Stimulated activated CD8-positive, alpha-beta memory T cell treated with anti-CD3 and anti-CD28 coated beads, Interleukin-2, amount 100 ng/mL, for 1 hour (primary cell): ENCODE measurements around the gene JMJD8.
"Not testable (repeated sequence)": the region's sequence is repeated elsewhere in the genome, so short reads cannot be mapped to it uniquely, and the experiment has no call there.

Experiments
- DNase-seq, 2 donors: peaks; one replicate each; pipeline ENCODE4 v3.0.0-alpha.2; 2020; ENCODE audit warnings: low read depth in 2 of 2

Gene JMJD8

DNA sequence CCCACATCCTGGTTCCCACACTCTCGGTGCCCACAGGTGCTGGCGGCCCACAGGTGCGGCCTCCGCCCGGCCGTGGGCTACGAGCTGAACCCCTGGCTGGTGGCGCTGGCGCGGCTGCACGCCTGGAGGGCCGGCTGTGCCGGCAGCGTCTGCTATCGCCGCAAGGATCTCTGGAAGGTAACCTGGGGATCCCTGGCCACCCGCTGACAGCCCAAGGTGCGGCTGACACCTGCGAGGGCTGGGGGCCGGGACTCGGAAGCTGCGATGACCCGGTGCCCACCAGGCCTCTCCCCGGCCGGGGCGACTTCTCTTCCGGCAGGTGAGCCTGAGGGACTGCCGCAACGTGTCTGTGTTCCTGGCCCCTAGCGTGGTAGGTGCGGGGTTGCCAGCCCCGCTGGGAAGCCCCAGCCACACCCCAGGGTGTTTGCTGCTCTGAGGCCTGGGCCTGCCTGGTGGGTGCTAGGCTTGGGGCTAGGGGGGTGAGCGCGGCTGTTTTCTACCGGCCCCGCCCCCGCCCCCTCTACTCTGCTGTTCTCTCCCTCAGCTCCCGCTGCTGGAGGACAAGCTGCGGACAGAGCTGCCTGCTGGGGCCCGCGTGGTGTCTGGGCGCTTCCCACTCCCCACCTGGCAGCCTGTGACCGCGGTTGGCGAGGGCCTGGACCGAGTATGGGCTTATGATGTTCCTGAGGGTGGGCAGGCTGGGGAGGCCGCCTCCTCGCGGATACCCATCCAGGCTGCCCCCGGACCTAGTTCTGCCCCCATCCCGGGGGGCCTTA, 37.8 kb upstream of the JMJD8 start:
- DNase-seq = no peak

DNA sequence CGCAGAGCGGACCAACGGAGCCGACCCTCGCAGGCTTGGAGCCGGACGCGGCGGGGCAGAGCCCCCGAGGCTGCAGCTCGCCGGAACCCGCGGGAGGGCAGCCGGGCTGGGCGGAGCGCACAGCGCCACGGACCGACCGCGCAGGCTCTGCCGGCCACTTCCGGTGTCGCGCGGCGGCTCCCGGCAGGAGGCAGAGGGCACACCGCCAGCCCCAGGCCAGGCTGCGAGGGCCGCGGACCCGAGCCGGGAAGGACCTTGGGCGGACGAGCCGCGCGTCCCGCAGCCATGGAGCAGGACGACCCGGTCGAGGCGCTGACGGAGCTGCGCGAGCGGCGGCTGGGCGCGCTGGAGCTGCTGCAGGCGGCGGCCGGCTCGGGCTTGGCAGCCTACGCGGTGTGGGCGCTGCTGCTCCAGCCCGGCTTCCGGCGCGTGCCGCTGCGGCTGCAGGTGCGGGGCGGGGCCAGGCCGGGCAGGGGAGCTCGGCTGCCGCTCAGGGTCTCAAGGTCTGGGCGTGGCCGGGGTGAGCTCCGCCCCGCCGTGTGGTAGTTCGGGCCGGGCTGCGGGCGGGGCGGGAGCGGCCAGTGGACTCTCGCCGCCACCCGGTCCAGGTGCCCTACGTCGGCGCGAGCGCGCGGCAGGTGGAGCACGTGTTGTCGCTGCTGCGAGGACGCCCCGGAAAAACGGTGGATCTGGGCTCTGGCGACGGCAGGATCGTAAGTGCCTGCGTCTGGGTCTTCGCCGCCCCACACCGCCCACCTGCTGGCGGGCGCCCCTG, 37.0 kb upstream of the JMJD8 start, which contains the start of gene ANTKMT:
TSS of gene ANTKMT (plus strand) at position 157 of the 775 bp plus-strand sequence. CDS start at position 286, 129 bp downstream.
- peak in 1 of 2 donors; percentile 53 for DNase-seq

DNA sequence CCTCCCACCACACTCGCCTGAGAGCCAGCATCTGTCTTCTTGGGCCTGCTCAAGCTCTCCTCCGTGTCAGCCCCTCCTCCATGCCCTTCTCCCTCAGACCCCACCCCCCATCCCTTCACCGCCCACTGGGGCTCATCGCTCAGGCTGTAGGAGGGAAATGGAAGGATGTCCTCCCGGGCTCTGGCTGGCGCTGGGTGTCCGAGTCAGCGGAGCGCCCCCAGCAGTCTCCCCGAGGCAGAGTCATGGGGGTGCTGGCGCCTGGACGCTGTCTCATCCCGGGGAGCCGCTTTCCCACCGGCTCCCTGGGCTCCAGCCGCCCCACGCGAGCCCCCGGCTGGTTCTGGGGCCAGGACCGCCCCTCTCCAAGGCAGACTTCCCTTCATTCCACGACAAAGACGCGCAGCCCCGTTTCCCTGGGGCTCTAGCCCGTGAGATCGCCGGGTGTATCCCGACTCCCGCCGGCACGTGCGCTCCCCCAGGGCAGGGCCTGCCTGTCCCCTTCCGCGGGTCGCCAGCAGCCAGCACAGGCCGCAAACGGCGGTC, 36.4 kb upstream of the JMJD8 start:
- no peak for DNase-seq

DNA sequence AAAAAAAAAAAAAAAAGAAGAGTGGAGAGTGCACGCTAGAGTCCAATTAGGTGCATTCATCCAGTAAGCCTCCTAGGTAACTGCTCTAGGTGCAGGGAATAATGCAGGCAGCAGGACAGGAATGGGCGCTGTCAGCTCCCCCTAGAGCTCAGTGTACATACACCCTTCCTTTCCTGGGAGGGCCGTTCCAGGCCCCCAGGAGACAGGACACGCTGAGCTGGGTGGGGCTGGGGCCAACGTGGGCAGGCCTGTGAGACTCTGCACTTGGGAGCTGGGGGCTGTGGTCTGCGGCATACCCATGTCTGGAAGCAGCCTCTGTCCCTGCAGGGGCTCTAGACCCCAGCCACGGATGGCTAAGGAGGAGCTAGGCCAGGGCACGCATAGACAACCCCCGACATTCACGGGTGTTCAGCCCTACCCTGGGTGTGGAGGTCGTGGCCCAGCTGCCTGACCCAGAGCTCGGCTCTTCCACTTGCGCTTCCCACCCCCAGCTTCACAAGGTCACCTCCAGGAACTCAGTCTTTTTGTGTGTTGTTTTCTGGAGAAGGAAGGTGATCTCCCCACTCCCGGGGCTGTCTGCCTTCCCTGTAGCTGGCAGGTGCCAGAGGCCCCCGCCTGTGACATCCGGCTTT, 35.8 kb upstream of the JMJD8 start:
- no peak for DNase-seq

DNA sequence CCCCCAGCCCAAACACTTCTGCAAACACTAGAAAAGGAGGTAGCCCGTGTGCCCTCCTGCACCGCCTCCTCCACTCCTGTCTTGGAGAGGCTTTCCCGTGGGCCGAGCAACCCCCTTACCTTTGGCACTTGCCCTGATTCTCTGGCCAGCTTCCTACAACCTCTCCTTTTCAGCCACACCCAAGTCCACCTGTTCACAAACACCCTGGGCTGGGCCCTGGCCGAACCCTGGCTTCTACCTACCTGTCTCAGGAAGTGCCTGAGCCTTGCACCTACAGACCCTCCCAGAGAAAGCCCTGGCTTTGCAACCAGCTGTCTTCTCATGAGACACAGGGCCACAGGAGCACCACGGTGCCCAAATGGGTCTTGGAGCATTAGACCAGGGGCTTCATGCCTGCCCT, 34.8 kb upstream of the JMJD8 start:
- DNase-seq = no peak

DNA sequence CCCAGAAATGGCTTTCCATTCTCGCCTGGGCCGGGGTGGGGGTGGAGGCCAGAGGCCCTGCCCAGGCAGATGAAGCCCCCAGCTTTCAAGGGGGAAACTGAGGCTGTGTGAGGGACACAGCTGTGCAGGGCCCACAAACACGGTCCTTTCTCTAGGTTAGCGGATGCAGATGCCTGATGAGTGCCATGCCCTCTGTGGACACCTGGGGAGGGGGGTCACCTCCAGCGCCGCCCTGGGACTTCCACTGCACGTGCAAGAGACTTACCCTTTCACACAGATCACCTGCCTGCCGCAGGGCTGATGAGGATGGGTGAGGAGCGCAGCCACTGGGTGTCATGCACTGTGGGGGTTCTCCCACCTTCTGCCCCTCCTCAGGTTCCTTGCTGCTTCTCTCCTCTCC, 34.3 kb upstream of the JMJD8 start:
- no peak for DNase-seq

DNA sequence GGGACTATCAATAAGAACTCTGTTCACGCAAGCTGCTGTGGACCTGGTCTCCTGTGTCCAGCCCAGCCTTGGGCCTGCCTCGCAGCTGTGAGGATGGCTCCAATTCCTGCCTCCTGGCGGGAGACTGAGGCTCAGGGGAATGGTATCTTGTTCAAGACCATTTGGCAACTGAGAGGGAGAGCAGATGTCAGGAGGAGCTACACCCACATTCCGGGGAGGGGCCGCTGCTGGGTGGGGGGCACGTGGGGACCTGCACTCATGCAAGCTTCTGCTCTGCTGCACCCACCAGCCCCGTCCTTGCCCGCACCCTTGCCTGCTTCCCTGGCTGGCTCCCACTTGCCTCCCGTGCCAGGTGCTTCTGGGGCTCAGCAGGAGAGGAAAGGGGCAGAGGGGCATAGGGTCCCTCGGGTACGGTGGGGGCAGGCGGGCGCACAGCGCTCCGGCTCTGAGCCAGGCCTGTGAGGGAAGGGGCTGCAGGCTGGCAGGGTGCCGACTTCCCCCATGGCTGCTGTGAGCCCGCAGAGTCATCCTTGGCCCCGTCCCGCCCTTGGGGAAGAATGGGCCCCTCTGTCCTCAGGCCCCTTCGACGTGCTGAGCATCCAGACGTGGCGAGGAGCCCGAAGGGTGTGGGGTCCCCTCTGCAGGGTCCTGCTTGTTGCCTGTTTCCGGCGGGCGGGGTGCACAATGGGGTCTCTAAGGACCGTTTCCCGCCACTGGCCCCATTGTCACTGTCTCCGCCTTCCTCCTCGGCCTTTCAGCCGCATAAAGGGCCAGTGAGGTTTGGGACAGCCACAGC, 33.5 kb upstream of the JMJD8 start:
- DNase-seq = no peak

GRCh38 chr16:716768-717325, 32.7 kb upstream of the JMJD8 start:
- DNase-seq = no peak

DNA sequence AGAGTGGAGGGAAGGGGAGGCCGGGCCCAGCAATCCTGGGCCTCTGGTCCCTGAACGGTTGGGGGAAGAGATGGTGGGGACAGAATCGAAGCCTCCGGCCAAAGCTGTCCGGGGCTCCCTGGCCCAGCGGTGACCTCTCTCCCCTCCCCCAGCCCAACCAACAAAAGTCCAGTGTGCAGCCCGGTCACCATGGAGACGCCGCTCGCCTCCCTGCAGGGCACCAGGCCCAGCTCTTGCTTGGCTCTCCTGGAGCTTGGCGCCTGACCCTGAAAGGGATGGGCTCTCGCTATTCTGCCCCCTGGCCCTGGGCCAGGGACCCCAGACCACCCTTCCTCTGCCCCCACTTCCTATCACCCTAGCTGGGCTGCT, 32.0 kb upstream of the JMJD8 start:
- no peak for DNase-seq

DNA sequence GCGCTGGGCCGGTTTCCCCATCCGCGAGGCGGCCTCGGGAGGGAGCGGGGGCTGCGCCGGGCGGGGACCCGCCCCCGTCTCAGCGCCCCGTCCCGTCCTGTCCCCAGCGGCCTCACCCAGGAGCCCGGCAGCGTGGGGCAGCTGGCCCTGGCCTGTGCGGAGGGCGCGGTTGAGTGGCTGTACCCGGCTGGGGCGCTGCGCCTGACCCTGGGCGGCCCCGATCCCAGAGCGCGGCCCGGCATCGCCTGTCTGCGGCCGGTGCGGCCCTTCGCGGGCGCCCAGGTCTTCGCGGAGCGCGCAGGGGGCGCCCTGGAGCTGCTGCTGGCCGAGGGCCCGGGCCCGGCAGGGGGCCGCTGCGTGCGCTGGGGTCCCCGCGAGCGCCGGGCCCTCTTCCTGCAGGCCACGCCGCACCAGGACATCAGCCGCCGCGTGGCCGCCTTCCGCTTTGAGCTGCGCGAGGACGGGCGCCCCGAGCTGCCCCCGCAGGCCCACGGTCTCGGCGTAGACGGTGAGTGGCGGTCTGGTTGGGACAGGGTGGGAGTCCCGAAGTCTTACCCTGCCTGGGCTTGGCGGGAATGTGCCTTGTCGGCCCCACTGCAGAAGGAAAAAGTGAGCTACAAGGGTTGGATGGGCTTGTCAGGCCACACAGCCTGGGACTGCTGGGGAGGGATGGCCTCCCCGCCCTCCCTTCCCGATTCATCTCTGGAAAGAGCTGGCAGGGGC, 31.5 kb upstream of the JMJD8 start:
- DNase-seq = no peak

GRCh38 chr16:714558-715476, 30.7 kb upstream of the JMJD8 start, which contains the start of gene METRN:
Gene METRN (plus strand): TSS chr16:715118. CDS start chr16:715290, 172 bp downstream.
- DNase-seq = peak; percentile 79 to 81

GRCh38 chr16:714079-714478, 29.9 kb upstream of the JMJD8 start:
- DNase-seq = no peak

DNA sequence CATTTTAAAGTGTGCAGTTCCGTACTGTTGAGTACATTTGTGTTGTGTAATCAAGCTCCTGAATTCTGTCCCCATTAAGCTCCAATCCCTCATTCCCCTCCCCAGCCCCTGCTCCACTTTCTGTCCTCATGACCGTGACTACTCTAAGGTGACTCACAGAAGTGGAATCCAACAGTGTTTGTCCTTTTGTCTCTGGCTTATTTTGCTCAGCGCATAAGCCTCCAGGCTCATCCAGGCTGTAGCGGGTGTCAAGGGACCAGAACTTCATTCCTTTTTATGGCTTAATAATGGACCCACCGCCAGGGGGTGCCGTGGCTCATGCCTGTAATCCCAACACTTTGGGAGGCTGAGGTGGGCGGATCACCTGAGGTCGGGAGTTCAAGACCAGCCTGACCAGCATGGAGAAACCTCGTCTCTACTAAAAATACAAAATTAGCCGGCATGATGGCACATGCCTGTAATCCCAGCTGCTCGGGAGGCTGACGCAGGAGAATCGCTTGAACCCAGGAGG, 28.7 kb upstream of the JMJD8 start:
- DNase-seq = not testable (repeated sequence)

DNA sequence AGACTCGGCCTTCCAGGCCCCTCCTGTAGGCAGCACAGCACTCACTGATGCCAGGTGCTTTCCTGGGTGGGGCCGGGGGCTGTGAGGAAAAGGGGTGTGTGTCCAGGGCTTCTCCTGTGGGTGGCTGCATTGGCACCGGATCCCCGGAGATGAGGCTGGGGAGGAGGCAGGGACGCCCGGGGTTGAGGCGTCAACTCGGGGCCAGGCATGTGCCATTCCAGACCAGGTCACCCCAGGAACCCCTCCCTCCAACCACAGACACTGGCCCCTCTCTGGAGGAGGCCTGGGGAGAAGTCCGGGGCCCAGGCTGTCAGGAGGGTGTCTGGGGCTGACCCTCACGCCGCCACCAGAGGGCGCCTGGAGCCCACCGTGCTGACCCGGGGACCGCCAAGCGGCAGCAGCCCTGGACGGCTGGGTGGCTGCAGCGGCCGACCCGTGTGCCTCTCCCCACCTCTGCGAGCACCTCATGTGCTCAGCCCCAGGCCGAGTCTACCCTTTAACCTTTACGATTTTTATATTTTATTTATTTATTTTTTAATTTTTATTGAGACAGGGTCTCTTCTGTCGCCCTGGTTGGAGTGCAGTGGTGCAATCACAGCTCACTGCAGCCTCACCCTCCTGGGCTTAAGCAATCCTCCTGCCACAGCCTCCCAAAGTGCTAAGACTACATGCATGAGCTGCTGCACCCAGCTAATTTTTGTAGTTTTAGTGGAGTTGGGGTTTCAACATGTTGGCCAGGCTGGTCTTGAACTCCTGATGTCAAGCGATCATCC, 27.6 kb upstream of the JMJD8 start:
- DNase-seq = peak; percentile 60 to 67

GRCh38 chr16:711084-711483, 26.9 kb upstream of the JMJD8 start:
- DNase-seq = no peak

- no peak for DNase-seq
Observed at GRCh38 chr16:710500-711075, 26.5 kb upstream of the JMJD8 start.

DNA sequence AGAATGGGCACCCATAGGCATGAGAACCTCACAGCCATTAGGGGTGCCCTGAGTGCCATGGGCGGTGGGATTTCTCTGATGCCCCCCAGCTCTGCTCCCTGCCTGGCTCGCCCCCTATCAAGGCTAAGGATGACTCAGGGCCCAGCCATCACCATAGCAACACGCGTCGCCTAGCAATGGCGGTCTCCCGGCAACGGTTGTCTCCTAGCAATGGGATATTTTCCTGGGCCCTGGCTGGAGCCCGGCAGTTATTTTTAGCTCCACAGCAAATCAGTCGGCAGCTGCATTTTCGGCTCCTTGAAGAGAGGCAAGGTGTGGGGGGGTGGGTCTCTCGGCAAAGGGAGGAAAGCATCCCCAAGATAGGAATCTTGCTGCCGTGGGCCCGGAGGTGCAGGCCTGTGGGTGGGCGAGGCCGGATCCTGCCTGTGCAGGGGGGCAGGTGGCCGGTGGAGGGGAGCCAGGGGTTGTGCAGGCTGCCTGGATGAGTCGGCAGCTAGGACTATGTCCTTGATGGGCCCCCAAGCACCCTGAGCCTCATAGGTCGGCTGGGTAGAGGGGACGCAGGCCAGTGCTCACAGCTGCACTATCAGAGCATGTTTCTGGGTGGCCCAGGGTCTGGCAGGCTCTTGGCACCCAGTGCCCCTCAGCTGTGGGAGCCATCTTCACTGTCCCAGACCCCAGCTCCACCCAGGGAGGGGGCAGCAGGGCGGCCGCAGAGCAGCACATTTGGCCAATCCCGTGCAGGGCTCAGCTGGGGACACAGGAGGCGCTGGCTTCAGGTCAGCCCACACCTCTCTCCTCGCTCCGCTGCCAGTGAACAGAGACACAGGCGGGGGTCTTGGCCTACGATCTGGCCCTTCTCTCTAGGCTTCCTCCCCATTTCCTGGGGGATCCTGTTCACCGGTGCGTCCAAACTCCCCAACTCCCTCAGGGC, 25.7 kb upstream of the JMJD8 start:
- no peak for DNase-seq
